GM19025 (cell line): ENCODE results near the gene TELO2.

ENCODE experiments used
- ATAC-seq: cut with Tn5 transposase; IDR thresholded peaks from one replicate; pipeline ENCODE4 v1.9.1; 2021; ENCODE audit warnings: mild to moderate bottlenecking, low read depth, moderate library complexity; ENCODE audit not compliant: unreplicated experiment

Gene TELO2

DNA sequence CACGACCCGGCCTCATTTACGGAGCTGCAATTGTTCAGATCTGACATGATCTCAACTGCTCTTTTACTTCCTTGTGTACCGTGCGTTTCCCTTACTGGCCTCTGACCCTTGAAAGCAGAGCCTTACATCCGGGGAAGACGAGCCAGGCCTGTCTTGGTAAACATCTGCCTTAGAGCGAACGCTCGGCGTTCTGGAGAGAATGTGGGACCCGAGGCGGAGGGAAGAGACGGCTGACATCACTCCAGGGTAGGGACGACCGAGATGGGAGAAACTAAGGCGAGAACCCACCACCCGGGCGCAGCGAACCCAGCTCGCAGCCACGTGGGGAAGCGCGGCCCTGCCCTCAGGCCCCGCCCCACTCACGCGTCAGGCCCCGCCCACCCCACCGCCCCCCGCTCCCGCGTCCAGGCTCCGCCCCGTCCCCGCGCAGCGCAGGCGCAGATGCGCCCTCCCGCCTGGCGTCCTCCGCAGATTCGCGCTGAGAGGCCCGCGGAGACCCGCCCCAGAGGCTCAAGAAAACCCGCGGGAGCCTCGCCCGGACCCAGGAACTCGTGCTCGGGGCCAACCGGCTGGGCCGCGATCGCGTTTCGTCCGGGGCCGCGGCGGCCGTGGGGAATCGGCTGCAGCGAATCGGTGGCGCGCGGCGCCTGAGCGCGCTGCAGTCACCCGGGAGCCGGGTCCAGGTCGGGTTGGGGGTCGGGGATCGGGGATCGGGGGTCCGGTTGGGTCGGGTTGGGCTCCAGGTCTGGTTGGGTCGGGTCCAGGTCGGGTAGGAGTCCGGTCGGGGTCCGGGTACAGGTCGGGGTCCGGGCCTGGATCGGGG, at the start of gene TELO2:
Gene TELO2, plus strand, starts transcription at position 438 of the 823 bp plus-strand sequence. CDS start 922 bp downstream, outside the sequence.
- peak; percentile 63 for ATAC-seq

DNA sequence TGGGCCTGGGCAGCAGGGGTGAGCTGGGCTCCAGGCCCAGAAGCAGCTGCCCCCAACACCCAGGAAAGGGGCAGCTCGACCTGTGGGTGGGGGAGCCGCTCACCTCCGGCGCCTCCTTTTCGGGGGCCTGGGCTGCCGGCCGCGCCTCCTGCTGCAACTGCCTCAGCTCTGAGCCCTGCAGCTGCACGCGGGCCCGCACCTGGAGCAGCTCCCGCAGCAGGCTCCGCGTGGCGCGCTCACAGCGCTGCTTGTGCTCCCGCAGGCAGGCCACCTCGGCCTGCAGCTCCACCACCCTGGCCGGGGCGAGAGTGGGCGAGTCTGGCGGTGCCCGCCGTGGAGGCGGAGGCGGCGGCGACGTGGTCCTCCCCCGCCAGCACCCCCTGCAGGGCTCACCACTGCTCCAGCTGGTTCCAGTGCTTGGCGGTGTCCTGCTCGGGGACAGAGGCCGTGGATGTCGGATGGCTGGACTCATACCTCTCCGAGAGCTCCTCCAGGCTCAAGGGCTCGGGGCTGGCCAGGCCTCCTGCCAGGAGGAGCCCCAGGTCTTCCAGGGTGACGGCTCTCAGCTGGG, 49.7 kb upstream of the TELO2 start:
- no peak for ATAC-seq

DNA sequence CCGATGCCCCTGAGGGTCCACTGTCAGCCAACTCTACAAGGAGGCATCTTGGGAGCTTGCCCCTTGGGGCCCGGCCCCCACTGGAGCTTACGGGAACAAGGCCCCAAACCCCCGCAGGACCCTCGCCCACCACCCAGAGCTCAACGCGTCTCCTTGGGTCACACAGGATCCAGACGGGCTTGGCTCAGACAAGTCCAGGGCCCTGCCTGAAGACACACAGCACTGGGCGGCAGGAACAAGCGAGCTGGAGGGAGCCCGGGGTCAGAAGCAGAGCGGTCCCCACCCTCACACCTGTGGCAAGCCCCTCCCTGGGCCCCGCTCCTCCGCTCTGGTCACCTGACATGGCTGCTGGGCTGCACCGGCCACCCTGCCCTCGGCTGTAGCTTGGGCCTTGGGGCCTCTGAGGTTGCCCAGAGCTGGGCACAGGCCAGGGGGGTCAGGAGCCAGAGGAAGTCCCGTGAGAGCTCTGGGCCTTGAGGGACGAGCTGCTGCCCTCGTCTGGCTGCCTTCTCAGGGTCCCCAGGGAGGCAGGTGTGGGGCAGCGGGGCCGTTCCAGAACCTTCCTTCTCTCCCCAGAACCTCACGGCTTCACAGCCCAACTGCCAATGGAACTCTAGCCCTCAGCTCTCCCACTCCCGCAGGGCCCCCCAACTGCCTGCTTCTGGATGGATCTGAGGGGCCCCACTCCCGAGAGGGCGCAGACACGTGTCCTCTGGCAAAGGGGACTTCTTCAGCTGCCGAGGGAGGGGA, 49.0 kb upstream of the TELO2 start, which contains the start of gene CCDC154:
Gene CCDC154, minus strand, starts transcription at position 577 of the 750 bp plus-strand sequence. Its CDS starts 234 bp downstream, at position 343.
- no peak for ATAC-seq

DNA sequence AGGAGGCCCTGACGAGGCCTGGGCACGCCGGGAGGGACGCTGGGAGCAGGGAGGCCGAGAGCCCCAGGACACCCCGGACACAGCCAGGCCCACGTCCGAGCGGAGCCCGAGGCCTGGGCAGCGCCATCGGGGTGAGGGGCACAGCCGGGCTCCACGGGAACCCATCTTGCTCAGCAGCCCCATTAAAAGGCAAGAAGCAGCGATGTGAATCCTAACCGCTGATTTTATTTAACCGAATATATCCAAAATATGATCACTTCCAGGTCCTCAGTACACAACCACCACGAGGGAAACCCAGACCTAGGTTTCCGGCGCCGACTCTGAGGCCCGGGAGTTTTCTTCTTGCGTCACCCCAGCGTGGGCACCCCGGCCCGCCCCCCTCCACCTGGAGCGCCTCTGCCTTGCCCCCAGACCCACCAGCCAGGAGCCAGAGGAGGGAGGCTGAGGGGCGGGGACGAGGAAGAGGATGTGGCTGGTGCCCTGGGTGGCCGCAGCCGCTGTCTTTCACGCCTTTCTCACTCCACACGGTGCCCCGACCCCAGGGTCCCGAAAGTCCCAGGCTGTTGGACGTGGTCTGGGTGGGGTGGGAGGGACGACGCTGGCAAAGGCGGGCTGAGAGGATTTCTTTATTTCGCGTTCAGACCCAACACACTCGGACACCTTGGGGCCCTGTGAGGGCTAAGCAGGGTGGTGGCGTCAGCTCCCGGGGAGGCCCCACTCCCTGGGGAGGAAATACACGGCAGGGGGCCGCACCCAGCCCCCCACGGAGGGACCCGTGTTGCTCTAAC, 48.2 kb upstream of the TELO2 start:
- ATAC-seq: no peak

DNA sequence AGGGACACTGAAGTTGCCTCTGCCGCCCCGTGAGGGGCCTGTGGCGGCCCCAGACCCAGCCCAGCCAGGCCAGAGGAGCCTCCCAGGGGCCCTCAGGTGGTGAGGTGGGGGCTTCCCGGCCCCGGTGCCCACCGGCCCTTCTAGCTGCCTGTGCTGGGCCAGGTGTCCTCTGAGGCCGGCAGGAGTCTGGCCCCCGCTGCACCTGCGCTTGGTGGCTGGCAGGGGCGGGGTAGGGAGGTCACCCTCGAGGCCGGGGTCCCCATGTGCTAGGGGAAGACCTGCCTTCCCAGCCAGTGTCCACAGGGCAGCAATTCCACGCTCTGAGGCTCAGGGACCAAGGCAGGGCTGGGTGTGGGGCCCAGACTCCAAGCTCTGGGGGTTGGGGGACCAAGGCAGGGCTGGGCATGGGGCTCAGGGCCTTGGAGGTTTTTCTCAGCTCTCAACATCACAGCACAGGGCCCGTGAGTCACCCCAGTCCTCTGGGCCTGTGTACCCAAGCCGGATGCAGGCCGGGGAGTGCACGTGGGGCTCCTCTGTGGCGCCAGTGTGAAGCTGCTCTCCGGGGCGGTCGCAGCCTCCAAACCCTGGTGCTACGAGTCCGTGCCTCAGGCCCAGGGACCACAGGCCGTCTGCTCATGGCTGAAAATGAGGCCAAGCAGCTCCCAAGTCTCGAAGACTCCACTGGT, 47.5 kb upstream of the TELO2 start:
- ATAC-seq: no peak

DNA sequence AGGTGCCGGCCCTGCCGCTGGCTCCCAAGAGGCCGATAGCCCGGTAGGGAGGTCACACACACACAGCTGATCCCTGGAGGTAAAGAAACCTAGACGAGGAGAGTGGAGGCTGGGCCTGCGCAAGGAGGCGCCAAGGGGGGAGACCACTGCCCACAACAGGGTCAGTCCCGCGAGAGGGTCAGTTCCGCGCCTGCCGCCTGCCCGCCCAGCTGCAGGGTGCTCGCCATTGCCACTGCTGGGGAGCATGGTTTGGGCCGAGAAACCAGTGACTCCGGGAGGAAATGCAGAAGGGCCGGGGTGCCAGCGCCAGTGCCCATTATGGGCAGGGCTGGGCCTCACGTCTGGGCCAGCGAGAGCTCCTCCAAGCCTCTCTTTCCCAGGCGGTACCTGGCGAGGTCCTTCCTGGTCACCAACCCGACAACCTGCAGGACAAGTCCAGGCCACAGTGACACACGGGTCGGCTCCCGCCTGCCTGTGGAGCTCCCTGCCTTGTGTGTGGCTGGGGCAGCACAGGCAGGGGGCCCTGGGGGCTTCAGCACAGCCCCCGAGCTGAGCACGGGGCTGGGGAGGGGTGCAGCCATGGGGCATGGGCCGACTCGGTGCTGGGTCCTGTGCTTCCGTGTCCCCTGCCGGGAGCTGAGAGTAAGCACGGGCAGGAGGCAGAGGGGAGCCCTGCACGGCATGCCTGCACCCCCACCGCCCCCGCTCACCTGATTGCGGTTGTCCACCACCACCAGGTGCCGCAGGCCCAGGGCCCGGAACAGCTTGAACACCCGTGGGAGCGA, 46.7 kb upstream of the TELO2 start:
- ATAC-seq: no peak

DNA sequence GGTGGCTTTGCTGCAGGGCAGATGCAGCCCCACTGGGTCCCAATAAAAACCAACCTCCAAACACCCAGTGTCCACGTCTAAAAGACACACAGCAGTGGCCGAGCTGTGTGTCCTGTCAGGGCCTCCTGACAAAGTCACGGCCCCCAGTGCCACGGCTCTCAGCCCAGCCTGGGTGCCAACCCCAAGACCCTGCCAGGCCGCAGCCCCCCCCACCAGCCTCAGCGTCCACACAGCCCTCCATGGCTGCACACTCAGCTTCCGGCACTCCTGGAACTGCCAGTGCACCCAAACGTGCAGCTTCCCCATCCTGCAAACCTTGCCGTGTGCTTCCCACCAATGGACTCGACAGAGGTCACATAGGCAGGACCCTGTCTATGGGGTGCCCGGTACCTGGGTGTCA, 45.2 kb upstream of the TELO2 start:
- ATAC-seq: no peak

DNA sequence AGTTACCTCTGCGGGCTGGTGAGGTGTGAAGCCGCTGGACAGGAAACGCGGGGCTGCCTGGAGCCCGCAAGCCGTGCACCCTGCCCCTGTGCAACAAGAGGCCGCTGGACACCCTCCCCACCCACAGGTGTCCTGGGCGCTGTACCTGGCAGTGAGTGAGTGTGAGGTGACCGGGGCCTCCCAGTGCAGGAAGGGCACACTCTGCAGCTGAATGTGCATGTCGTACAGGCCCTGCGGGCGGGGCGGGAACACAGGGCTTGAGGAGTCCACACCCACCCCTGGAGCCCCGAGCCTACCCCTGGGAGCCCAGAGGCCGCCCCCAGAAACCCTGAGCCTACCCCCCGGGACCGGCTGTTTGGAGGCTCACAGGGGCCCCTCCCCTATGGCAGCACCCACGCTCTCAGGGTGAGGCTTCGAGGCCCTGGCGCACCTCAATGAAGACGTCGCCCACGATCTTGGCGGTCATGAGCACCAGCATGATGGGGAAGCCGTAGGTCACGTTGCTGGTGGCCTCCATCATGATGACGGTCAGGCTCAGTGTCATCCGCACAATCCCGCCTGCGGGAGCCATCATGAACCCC, 44.5 kb upstream of the TELO2 start:
- no peak for ATAC-seq

DNA sequence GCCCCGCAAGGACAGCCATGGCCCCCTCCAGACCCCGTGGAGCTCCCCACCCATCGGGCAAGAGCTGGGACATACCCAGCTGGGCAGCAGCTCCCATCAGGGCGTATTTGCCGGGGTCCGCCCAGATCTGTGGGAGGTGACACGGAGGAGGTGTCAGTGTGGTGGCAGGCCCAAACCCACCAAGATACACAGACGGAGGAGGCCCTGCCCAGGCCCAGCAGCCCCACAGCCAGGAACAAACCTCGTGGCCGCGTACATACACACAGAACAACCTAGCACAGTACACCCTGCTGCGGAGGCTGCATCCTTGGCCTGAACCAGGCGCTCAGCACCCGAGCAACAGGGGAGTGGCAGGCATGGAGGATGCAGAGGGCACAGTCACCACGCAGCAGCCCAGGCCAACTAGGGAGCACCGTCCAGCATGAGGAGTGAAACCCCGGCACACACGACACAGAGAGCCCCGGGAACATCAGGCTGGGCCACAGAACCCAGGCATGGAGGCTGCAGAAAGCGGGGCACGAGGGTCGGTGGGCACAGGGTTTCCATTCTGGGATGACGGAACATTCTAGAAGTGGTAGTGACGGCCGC, 43.9 kb upstream of the TELO2 start:
- ATAC-seq: no peak

DNA sequence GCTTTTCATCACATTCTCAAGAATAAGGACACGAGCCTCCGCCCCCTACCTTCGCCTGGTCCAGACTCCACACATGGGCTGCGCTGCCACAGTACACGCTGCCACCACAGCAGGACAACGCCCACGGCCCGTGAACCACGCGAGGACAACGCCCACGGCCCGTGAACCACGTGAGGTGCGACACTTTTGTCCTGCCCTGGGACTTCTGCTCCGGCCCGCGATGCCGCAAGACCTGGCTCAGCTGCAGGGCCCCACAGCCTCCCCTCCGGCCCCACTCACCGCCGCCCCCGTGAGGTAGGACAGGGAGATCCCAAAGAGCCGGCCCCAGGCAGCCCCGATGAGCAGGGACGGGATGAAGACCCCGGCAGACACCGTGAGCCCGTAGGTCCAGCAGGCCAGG, 42.9 kb upstream of the TELO2 start:
- no peak for ATAC-seq

DNA sequence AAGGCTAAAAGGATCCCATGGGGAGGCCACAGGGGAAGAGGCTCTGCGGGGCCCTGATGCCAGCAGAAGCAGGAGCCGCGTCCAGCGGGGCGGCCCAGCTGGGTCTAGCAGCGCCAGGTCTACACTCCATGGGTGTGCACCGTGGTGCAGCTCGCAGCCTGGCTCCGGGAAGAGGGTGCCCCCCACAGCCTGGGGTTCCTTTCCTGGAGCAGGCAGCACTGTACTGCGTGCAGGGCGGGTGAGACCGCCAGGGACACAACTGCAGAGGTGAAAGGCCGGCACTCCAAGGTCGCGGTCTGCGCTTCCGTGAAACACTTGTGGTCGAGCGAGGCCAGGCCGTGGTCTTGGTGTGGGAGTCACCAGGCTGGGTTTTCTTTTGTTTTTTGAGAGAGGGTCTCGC, 42.3 kb upstream of the TELO2 start:
- ATAC-seq: no peak

DNA sequence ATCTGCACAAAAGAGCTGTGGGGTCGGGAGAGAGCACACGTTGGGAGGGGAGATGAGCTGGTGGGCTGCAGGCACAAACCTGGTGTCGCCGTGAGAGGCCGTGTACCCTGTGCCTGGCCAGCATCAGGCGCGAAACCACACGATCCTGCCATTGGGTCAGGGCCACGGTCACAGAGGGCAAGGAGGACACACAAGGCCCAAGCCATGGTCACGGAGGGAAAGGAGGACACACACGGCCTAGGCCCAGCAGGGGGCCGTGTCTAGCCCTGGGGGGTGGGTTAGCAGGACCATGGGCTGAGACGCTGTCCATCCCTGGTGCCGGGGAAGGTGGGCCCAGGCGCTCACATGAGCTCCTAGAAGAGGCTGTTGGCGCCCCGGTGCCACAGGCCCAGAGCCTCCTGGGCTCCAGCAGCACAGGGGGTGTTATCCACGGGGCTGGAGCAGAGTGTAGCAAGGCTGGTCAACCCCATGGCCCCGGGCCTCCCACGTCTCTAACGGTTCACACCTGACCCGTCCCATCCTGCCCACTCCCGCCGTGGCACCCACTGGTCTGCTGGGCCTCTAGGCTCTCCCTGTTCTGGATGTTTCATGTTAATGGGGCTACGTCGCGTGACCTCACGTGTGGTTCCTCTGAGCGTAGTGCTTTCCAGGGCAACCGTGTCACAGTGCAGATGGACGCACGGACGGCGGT, 41.3 kb upstream of the TELO2 start:
- ATAC-seq: no peak

DNA sequence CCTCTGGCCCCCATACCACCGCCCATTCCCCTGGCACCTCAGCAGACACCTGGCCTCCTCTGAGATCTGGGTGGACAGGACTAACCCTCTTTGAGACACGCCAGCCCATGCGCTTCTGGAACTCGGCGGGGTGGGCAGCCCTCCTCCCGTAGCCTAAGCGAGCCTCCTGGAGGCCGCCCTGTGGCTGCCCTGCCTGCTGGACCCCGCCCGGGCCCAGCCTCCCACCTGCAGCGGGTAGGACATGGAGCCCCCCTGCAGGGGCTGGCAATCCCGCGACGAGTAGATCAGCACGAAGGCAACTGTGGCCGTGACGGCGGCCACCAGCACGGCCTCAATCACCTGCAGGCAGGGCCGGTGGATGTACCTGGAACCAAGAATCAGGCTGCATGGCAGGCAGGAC, 40.6 kb upstream of the TELO2 start:
- ATAC-seq: no peak

DNA sequence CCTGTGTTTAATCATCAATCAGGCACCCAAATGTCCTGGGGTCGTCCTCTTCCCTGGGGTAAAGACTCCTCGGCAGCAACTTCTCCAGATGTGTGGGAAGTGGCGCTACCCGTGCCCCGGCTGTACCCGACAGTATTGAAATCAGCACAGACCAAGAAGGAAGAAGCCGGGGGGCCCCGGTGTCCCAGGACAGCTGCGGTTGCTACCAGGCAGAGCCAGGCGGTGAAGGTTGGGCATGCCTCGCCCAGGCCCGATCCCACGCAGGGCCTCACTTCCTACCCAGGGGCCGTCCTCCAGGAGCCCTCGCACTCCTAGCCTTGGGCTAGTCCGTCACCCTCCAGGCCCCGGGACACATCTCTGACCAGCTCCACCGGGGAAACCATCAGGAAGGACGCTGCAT, 39.8 kb upstream of the TELO2 start:
- ATAC-seq: no peak

DNA sequence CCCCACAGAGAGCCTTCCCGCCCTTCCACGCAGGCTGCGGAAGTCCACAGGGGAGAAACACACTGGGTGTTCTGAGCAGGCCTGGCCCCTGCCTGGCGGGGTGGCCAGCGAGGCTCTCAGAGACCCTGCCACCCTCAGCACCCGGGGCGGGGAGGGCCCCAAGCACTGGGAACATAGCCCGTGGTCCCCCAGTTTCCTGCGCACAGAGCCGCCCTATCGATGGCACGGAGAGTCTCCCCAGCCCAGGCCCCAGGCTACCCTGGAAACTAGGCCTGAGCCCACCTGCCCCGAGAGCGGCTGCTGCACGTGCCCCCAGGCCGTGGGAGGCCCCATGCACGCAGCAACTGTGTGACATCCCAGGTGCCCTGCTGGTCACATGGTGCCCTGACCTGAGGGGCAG, 38.6 kb upstream of the TELO2 start:
- ATAC-seq: no peak

DNA sequence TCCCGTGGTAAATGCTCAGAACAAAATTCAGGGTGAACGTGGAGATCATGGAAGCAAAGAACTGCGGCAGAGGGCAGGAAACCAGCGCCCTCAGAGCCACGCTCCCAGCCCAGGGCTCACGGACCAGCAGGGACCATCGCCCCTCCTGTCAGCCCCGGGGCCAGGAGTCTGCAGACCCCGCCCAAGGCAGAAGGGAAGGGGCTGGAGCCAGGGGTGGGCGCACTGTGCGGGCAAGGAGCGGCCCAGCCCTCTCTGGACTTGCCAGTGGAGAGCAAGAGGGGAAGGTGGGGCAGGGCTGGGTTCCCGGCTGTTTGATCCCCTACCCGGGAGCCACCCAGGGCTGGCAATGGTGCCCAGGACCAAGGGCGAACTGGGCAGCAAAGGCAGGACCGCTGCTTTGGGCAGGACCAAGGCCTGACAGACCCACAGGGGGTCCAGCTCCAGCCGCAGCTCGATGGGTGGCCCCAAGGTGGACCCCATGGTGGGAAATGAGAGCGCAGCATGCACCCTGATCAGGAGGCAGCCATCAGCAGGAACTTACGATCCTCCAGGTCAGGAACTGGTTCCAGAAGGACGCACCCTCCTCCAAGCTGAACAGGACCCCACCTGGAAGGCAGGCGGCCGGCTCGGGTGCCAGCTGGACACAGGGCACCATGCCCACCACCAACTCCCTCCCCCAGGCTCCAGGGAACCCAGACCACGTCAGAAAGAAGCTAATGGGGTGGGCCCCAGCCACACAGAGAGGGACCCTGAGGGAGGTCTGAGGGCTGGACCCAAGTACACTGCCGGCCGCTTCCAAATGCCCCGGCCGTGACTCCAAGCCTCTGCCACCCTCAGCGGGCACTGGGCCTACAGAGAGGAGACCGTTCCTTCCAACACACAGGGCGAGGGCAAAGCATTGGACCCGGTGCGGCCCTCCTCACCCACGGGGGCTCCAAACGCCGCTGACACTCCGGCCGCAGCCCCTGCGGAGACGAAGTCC, 37.7 kb upstream of the TELO2 start:
- no peak for ATAC-seq

DNA sequence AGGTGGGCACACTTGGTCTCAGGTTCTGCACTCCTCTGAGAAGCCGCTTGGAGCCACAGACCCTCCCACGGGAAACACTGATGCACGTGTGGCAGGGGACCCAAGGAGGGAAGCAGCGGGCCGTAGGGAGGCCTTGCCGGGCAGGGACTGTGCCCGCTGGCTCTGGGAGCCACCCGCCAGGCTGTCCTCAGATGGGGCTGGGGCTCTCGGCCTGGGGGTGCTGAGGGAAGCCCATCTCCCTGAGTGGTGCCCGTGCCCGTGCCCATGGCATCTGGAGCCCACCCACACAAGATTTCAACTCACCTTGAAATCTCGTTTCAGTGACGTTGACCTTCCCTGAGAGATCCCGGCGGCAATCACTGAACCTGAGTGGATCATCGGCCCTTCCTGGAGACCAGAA, 36.2 kb upstream of the TELO2 start:
- ATAC-seq: no peak
